Ureter (tissue), 1 donor: ENCODE results near the gene HIGD1B. TPM values are rescaled to one million over a fixed set of nuclear protein-coding genes. Genes with fewer than 3 reads are reported as not detected.
A peak's percentile ranks its signal among the peaks of the same experiment; 100 is the strongest.
"Not testable (repeated sequence)": the region's sequence is repeated elsewhere in the genome, so short reads cannot be mapped to it uniquely, and the experiment has no call there.

Experiments
- DNase-seq: peaks from one replicate; pipeline ENCODE4 v3.0.0-alpha.2; 2020; ENCODE audit warnings: low spot score
- total RNA-seq: library from RNA; stranded (reverse); gene quantifications from one replicate; pipeline ENCODE4 v1.2.4, GENCODE V29; 2023
- donor health status: DM: yes; HTN: yes; CAD: no.

HIGD1B gene
- total RNA-seq, result 3.2 TPM

GRCh38 chr17:44847586-44847985 lies at the start of gene HIGD1B:
Gene HIGD1B (plus strand): TSS chr17:44847883. CDS start chr17:44848153, 270 bp downstream.
- no peak for DNase-seq

GRCh38 chr17:44798356-44798755 lies 49.3 kb upstream of the HIGD1B start:
- DNase-seq, result no peak

GRCh38 chr17:44801880-44802279 lies 45.8 kb upstream of the HIGD1B start:
- DNase-seq, result no peak

- DNase-seq, result no peak
Measured at GRCh38 chr17:44804302-44805089, 43.2 kb upstream of the HIGD1B start.

GRCh38 chr17:44807093-44807816 lies 40.4 kb upstream of the HIGD1B start:
- DNase-seq, result no peak

GRCh38 chr17:44807817-44808155 lies 39.9 kb upstream of the HIGD1B start:
- DNase-seq, result no peak

GRCh38 chr17:44808156-44808555 lies 39.5 kb upstream of the HIGD1B start:
- DNase-seq, result no peak

GRCh38 chr17:44808656-44809388 lies 38.9 kb upstream of the HIGD1B start:
- DNase-seq, result not testable (repeated sequence)

GRCh38 chr17:44812263-44812662 lies 35.4 kb upstream of the HIGD1B start:
- no peak for DNase-seq

- DNase-seq, result not testable (repeated sequence)
Measured at GRCh38 chr17:44818508-44818907, 29.2 kb upstream of the HIGD1B start.

- no peak for DNase-seq
Measured at GRCh38 chr17:44820631-44821212, 27.0 kb upstream of the HIGD1B start.

GRCh38 chr17:44825236-44825635 lies 22.4 kb upstream of the HIGD1B start:
- DNase-seq, result not testable (repeated sequence)

- no peak for DNase-seq
Measured at GRCh38 chr17:44826123-44826790, 21.4 kb upstream of the HIGD1B start.

GRCh38 chr17:44827863-44828262 lies 19.8 kb upstream of the HIGD1B start:
- DNase-seq, result no peak

- no peak for DNase-seq
Measured at GRCh38 chr17:44828919-44829522, 18.7 kb upstream of the HIGD1B start.

- DNase-seq, result peak; percentile 57
Measured at GRCh38 chr17:44829523-44830358, 17.9 kb upstream of the HIGD1B start, which contains the start of gene GJC1. Gene GJC1 (minus strand): TSS chr17:44830287. CDS start chr17:44805817, 24,470 bp downstream.

GRCh38 chr17:44830359-44831288 lies 17.1 kb upstream of the HIGD1B start:
- DNase-seq, result no peak

- DNase-seq, result no peak
Measured at GRCh38 chr17:44831371-44831770, 16.3 kb upstream of the HIGD1B start.

- DNase-seq, result no peak
Measured at GRCh38 chr17:44832805-44833204, 14.9 kb upstream of the HIGD1B start.
